Stomach smooth muscle (tissue), 2 donors: ENCODE results near the gene TOMM40.
"Not testable (repeated sequence)": the region's sequence is repeated elsewhere in the genome, so short reads cannot be mapped to it uniquely, and the experiment has no call there.

Experiments
- H3K27ac ChIP-seq: one replicate; pipeline ENCODE4 v1.7.0; 2013; ENCODE audit warnings: mild to moderate bottlenecking, low read length, inconsistent platforms
- H3K27me3 ChIP-seq, 2 donors: one replicate each; pipeline ENCODE4 v1.7.0; 2013; ENCODE audit warnings: low read length in 2 of 2; ENCODE audit not compliant: insufficient read depth in 2 of 2, control insufficient read depth in 1 of 2
- H3K36me3 ChIP-seq, 2 donors: one replicate each; pipeline ENCODE4 v1.7.0; 2013; ENCODE audit warnings: low read length in 2 of 2; ENCODE audit not compliant: control insufficient read depth in 2 of 2, insufficient read depth in 2 of 2
- H3K4me1 ChIP-seq: one replicate; pipeline ENCODE4 v1.7.0; 2013; ENCODE audit warnings: low read length; ENCODE audit not compliant: control insufficient read depth, insufficient read depth
- H3K4me3 ChIP-seq, 2 donors: one replicate each; pipeline ENCODE4 v1.7.0; 2013; ENCODE audit warnings: low read length in 2 of 2
- H3K9ac ChIP-seq, 2 donors: one replicate each; pipeline ENCODE4 v1.7.0; 2013; ENCODE audit warnings: low read length in 2 of 2, mild to moderate bottlenecking in 1 of 2
- H3K9me3 ChIP-seq, 2 donors: one replicate each; pipeline ENCODE4 v1.7.0; 2013; ENCODE audit warnings: low read length in 2 of 2; ENCODE audit not compliant: control insufficient read depth in 2 of 2
- donor health status: healthy.
- donor health status: Pancreatic carcinoma.

Gene TOMM40

GRCh38 chr19:44911896-44912295 is 20.8 kb downstream of the TOMM40 start:
- not testable (repeated sequence) for H3K4me1 ChIP-seq, H3K4me3 ChIP-seq, H3K36me3 ChIP-seq, H3K27me3 ChIP-seq, H3K9me3 ChIP-seq, H3K9ac ChIP-seq, H3K27ac ChIP-seq

DNA sequence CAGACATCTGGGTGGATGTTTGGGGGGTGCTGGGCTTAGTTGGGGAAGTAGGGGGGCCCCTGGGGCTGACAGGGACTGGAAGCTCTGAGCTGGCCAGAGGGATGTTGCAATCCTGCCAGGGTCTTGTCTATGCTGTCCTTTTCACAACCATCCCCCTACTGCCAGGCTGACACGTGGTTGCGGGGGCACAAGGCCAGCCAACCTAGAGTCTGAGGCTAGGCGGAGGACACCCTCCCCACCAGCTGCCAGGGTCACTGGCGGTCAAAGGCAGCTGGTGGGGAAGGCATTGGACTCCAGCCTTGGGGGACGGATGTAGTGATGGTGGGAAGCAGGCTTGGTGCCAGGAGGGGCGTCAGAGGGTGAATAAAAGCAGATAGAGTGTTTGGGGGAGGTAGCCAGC is 21.8 kb downstream of the TOMM40 start:
- no peak overlapping the region for H3K27ac ChIP-seq
- no peak overlapping the region for H3K9ac ChIP-seq
- peaks cover under 1 to 3% of the 10 kb centered on the region in 2 donors for H3K27me3 ChIP-seq
- H3K4me1 ChIP-seq, result peaks cover 5% of the 10 kb centered on the region
- H3K36me3 ChIP-seq, result no peaks in the 10 kb centered on the region
- H3K4me3 ChIP-seq, result no peak overlapping the region
- H3K9me3 ChIP-seq, result no peaks in the 10 kb centered on the region

DNA sequence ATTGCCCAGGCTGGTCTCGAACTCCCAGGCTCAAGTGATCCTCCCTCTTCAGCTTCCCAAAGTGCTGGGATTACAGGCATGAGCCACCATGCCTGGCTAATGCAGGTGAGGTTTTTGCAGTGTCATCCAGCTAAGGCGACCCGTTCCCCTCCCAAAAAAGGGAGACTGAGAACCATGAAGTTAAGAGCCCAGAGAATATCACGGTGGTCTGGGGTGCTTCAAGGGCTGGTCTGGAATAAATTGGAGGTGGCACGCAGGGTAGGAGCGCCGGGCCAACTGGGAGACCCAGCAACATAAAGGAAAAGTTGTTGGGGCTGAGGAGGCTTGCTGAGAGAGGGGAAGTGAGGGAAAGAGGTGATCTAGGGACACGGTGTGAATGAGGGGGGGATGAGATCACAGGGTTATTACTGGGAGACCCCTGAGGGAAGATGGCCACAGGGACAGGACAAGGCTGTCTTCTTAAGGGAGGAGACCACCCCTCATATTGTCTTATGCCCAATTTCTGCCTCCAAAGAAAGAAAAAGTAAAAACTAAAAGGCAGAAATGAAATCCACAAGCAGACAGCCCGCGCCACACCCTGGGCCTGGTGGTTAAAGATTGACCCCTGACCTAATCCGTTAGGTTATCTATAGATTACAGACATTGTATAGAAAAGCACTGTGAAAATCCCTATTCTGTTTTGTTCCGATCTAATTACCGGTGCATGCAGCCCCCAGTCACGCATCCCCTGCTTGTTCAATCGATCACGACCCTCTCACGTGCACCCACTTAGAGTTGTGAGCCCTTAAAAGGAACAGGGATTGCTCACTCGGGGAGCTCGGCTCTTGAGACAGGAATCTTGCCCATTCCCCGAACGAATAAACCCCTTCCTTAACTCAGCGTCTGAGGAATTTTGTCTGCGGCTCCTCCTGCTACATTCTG is 22.7 kb downstream of the TOMM40 start:
- not testable (repeated sequence) for H3K27me3 ChIP-seq, H3K27ac ChIP-seq, H3K9me3 ChIP-seq, H3K36me3 ChIP-seq, H3K9ac ChIP-seq, H3K4me1 ChIP-seq, H3K4me3 ChIP-seq

GRCh38 chr19:44914433-44915206 is 23.6 kb downstream of the TOMM40 start, which contains the start of gene APOC1:
Gene APOC1 (plus strand): TSS chr19:44914608. CDS start chr19:44914892, 284 bp downstream.
- not testable (repeated sequence) for H3K27ac ChIP-seq, H3K4me1 ChIP-seq, H3K27me3 ChIP-seq, H3K9me3 ChIP-seq, H3K36me3 ChIP-seq
- Histone ChIP-seq H3K9ac (peak within 1 kb of the TSS in 1 of 2 donors; percentile 55), H3K4me3 (peak within 1 kb of the TSS; percentile 67 to 78)

DNA sequence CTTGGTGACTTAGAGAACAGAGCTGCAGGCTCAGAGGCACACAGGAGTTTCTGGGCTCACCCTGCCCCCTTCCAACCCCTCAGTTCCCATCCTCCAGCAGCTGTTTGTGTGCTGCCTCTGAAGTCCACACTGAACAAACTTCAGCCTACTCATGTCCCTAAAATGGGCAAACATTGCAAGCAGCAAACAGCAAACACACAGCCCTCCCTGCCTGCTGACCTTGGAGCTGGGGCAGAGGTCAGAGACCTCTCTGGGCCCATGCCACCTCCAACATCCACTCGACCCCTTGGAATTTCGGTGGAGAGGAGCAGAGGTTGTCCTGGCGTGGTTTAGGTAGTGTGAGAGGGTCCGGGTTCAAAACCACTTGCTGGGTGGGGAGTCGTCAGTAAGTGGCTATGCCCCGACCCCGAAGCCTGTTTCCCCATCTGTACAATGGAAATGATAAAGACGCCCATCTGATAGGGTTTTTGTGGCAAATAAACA is 33.2 kb downstream of the TOMM40 start:
- H3K27me3 ChIP-seq, result peaks cover 0 to 2% of the 10 kb centered on the region in 2 donors
- H3K9me3 ChIP-seq, result no peaks in the 10 kb centered on the region
- no peak overlapping the region for H3K9ac ChIP-seq
- no peaks in the 10 kb centered on the region for H3K36me3 ChIP-seq
- H3K4me1 ChIP-seq, result peaks cover 4% of the 10 kb centered on the region
- no peak overlapping the region for H3K4me3 ChIP-seq
- no peak overlapping the region for H3K27ac ChIP-seq

- H3K27ac ChIP-seq, result no peak overlapping the region
- H3K4me3 ChIP-seq, result no peak overlapping the region
These were observed 34.2 kb downstream of the TOMM40 start for GRCh38 chr19:44925114-44925891.

GRCh38 chr19:44926245-44927077 is 35.4 kb downstream of the TOMM40 start:
- not testable (repeated sequence) for H3K9me3 ChIP-seq, H3K36me3 ChIP-seq, H3K27me3 ChIP-seq, H3K4me1 ChIP-seq, H3K27ac ChIP-seq, H3K9ac ChIP-seq
- peak overlapping the region; percentile 17 to 55 for H3K4me3 ChIP-seq

More at GRCh38 chr19:44925114-44925891, 34.2 kb downstream of the TOMM40 start:
- H3K9me3 ChIP-seq, result no peaks in the 10 kb centered on the region
- H3K36me3 ChIP-seq, result no peaks in the 10 kb centered on the region
- H3K27me3 ChIP-seq, result peaks cover 0 to 2% of the 10 kb centered on the region in 2 donors
- peaks cover 4% of the 10 kb centered on the region for H3K4me1 ChIP-seq
- H3K9ac ChIP-seq, result no peak overlapping the region

- H3K4me1 ChIP-seq, result peaks cover 4% of the 10 kb centered on the region
- no peak overlapping the region for H3K4me3 ChIP-seq
- H3K27ac ChIP-seq, result no peak overlapping the region
- peaks cover 0 to 2% of the 10 kb centered on the region in 2 donors for H3K27me3 ChIP-seq
- no peaks in the 10 kb centered on the region for H3K9me3 ChIP-seq
- H3K9ac ChIP-seq, result no peak overlapping the region
- H3K36me3 ChIP-seq, result no peaks in the 10 kb centered on the region
These were observed 36.7 kb downstream of the TOMM40 start for GRCh38 chr19:44927746-44928145.

GRCh38 chr19:44930088-44930487 is 39.0 kb downstream of the TOMM40 start:
- H3K36me3 ChIP-seq, result no peaks in the 10 kb centered on the region
- no peak overlapping the region for H3K27ac ChIP-seq
- H3K9me3 ChIP-seq, result no peaks in the 10 kb centered on the region
- H3K27me3 ChIP-seq, result peaks cover 0 to 2% of the 10 kb centered on the region in 2 donors
- peaks cover 4% of the 10 kb centered on the region for H3K4me1 ChIP-seq
- no peak overlapping the region for H3K9ac ChIP-seq
- H3K4me3 ChIP-seq, result no peak overlapping the region
